ENCODE measurements around the gene MSL2.

MSL2 gene

GRCh38 chr3:136197159-136197793, 1.1 kb upstream of the MSL2 start:
- peak overlapping the region; percentile 97 for H3K4me3 ChIP-seq (ENCODE audit: low read depth, low read length)
- TF ChIP-seq CTCF (IDR thresholded peaks at IDR 0.05; ENCODE audit: low read depth, low read length): no peak
- no peak for DNase-seq (ENCODE audit: low read depth, low spot score)
- in situ Hi-C loops (cut with HindIII; ENCODE audit: low sequenced_read_pairs): no loop called here

GRCh38 chr3:136196401-136197158, 445 bp upstream of the MSL2 start:
- DNase-seq (ENCODE audit: low read depth, low spot score): peak; percentile 100
- in situ Hi-C loops (cut with HindIII; ENCODE audit: low sequenced_read_pairs): no loop called here
- H3K4me3 ChIP-seq (ENCODE audit: low read depth, low read length): peak overlapping the region; percentile 97
- no peak for TF ChIP-seq CTCF (IDR thresholded peaks at IDR 0.05; ENCODE audit: low read depth, low read length)

- peak; percentile 70 for DNase-seq (ENCODE audit: low read depth, low spot score)
- in situ Hi-C loops (cut with HindIII; ENCODE audit: low sequenced_read_pairs): no loop called here
- no peak for TF ChIP-seq CTCF (IDR thresholded peaks at IDR 0.05; ENCODE audit: low read depth, low read length)
- peak overlapping the region; percentile 97 for H3K4me3 ChIP-seq (ENCODE audit: low read depth, low read length)
Measured at GRCh38 chr3:136195258-136196063, 674 bp downstream of the MSL2 start.

GRCh38 chr3:136194409-136195257, 1.5 kb downstream of the MSL2 start:
- in situ Hi-C loops (cut with HindIII; ENCODE audit: low sequenced_read_pairs): no loop called here

GRCh38 chr3:136193278-136194054, 2.7 kb downstream of the MSL2 start:
- peak overlapping the region; percentile 97 for H3K4me3 ChIP-seq (ENCODE audit: low read depth, low read length)
- no peak for TF ChIP-seq CTCF (IDR thresholded peaks at IDR 0.05; ENCODE audit: low read depth, low read length)
- peak; percentile 40 for DNase-seq (ENCODE audit: low read depth, low spot score)
- in situ Hi-C loops (cut with HindIII; ENCODE audit: low sequenced_read_pairs): no loop called here

More at GRCh38 chr3:136194409-136195257, 1.5 kb downstream of the MSL2 start:
- peak overlapping the region; percentile 97 for H3K4me3 ChIP-seq (ENCODE audit: low read depth, low read length)
- TF ChIP-seq CTCF (IDR thresholded peaks at IDR 0.05; ENCODE audit: low read depth, low read length): no peak
- DNase-seq (ENCODE audit: low read depth, low spot score): peak; percentile 25

Measured in astrocyte of the spinal cord (primary cell).